Right renal pelvis (tissue), 4 donors: ENCODE data around the gene DAPL1. TPM values are rescaled to one million over a fixed set of nuclear protein-coding genes. Genes with fewer than 3 reads are reported as not detected.
A peak's percentile ranks its signal among the peaks of the same experiment; 100 is the strongest.

Source experiments
- DNase-seq, 4 donors: peaks; one replicate each; pipeline ENCODE4 v3.0.0-alpha.2; 2013; ENCODE audit warnings: low read depth in 4 of 4, low spot score in 3 of 4, missing footprints in 1 of 4
- polyA plus RNA-seq, 4 donors: library from polyadenylated mRNA; unstranded; fragments of 120-200 nt; gene quantifications; one replicate each; pipeline ENCODE4 v1.2.1, GENCODE V29; 2013; ENCODE audit not compliant: insufficient read length in 4 of 4

Gene DAPL1
- polyA plus RNA-seq, 4 donors = 22.8 to 62.1 (median 30.9) TPM

GRCh38 chr2:158776231-158776630, 18.9 kb upstream of the DAPL1 start:
- no peak for DNase-seq

GRCh38 chr2:158777077-158777476, 18.0 kb upstream of the DAPL1 start:
- no peak for DNase-seq

- no peak for DNase-seq
Measured at GRCh38 chr2:158778243-158778642, 16.9 kb upstream of the DAPL1 start.

GRCh38 chr2:158779621-158780020, 15.5 kb upstream of the DAPL1 start:
- no peak for DNase-seq

GRCh38 chr2:158781353-158781961, 13.7 kb upstream of the DAPL1 start:
- DNase-seq = no peak

GRCh38 chr2:158782136-158782535, 13.0 kb upstream of the DAPL1 start:
- no peak for DNase-seq

GRCh38 chr2:158782616-158783015, 12.5 kb upstream of the DAPL1 start:
- no peak for DNase-seq

GRCh38 chr2:158783923-158784322, 11.2 kb upstream of the DAPL1 start:
- no peak for DNase-seq

- DNase-seq = no peak
Measured at GRCh38 chr2:158786897-158787296, 8.2 kb upstream of the DAPL1 start.

- no peak for DNase-seq
Measured at GRCh38 chr2:158788951-158789350, 6.2 kb upstream of the DAPL1 start.

GRCh38 chr2:158796652-158797051, 1.5 kb downstream of the DAPL1 start:
- DNase-seq = no peak

- DNase-seq = no peak
Measured at GRCh38 chr2:158797963-158798700, 3.0 kb downstream of the DAPL1 start.

GRCh38 chr2:158799181-158799580, 4.1 kb downstream of the DAPL1 start:
- DNase-seq = no peak

GRCh38 chr2:158803506-158803905, 8.4 kb downstream of the DAPL1 start:
- DNase-seq = no peak

- DNase-seq = no peak
Measured at GRCh38 chr2:158805255-158805654, 10.1 kb downstream of the DAPL1 start.

- no peak for DNase-seq
Measured at GRCh38 chr2:158805936-158806335, 10.8 kb downstream of the DAPL1 start.

GRCh38 chr2:158806941-158807340, 11.8 kb downstream of the DAPL1 start:
- DNase-seq = no peak

GRCh38 chr2:158808426-158808825, 13.3 kb downstream of the DAPL1 start:
- DNase-seq = no peak

- no peak for DNase-seq
Measured at GRCh38 chr2:158809816-158810215, 14.7 kb downstream of the DAPL1 start.

- DNase-seq = peak in 1 of 4 donors; percentile 53
Measured at GRCh38 chr2:158810731-158811460, 15.8 kb downstream of the DAPL1 start.

GRCh38 chr2:158815166-158815565, 20.0 kb downstream of the DAPL1 start:
- no peak for DNase-seq

- no peak for DNase-seq
Measured at GRCh38 chr2:158815658-158816057, 20.5 kb downstream of the DAPL1 start.
